T-helper 2 cell treated with Interferon-gamma antibody and Interleukin-4, amounts not matched to agents 100 ng/mL and 5 ng/mL, for 36 hours (primary cell): ENCODE data around the gene MPG. TPM values are rescaled to one million over a fixed set of nuclear protein-coding genes. Genes with fewer than 3 reads are reported as not detected.

ENCODE experiments used
- intact Hi-C: fragments of 100-400 bp; cut with micrococcal nuclease; formaldehyde crosslinking; loops from one replicate; pipeline ENCODE4 v1.15.1; 2023
- total RNA-seq: library from RNA; stranded (reverse); gene quantifications from 2 replicates; pipeline ENCODE4 v1.2.3, GENCODE V29; 2022

MPG gene
- total RNA-seq, 1 donor from 2014 or later = 57.4 TPM

DNA sequence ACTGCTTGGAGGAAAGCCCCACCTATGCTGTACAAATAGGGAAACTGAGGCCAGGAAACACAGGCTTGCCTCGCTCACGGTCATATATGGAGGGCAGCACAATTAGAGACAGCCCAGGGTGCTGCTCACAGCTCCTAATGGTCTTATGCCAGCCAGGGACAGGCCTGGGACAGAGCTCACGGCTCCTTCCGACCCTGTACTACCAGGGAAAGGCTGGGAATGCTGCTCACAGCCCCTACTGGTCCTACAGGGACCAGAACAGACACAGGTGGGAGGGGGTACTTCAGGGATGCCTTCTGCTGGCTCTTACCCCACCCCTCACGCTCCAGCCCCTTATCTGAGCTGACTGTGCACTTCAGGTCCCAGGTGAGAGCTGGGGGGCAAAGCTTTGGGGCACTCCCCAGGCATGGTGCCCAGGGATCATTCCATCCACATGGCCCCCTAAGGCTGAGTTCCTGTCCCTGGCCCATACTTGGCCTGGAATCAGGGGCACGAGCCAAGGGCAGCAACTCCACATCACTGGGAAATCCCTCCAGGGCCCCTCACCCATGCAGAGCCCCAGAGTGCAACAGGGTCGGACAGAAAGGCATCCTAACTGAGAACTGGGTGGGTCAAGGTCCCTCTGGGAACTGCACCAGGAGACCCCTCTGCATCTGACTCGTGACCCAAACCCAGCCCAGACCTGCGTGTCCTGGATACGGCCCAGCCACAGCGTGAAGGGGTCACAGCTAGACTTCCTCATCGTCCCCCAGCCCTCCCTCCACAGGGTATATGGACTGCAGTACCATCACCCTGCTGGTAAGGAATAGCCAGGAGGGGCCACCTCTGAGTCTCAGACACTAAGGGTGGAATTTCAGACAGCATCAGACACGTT lies 11.5 kb upstream of the MPG start:
- intact Hi-C loops = no loop called here

DNA sequence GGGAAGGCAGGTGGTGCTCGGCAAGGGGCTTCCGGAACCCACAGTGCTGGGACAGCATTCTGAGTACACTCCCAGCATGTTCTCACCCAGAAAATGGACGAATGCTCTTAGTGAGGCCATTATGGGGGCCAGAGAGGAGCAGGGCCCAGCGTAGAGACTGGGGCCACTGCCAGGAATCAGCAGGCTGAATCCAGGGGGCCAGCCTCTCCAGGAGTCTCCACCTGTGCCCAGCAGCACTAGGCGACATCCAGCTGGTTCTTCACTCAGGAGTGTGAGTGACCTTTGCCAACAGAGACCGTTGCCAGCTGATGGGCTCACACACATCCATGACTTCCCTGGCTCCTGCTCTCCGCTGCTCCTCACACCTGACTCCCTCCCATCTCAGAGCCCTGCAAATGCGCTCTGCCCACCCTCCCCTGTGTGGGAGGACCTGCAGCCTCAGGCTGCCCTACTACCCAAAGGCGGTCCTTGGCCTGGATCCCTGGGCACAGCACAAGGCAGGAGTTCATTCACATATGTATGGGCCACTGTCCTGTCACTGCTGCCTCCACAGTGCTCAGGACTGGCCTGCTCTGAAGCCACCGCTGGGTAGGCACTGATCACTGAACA lies 10.7 kb upstream of the MPG start:
- intact Hi-C loops = no loop called here

DNA sequence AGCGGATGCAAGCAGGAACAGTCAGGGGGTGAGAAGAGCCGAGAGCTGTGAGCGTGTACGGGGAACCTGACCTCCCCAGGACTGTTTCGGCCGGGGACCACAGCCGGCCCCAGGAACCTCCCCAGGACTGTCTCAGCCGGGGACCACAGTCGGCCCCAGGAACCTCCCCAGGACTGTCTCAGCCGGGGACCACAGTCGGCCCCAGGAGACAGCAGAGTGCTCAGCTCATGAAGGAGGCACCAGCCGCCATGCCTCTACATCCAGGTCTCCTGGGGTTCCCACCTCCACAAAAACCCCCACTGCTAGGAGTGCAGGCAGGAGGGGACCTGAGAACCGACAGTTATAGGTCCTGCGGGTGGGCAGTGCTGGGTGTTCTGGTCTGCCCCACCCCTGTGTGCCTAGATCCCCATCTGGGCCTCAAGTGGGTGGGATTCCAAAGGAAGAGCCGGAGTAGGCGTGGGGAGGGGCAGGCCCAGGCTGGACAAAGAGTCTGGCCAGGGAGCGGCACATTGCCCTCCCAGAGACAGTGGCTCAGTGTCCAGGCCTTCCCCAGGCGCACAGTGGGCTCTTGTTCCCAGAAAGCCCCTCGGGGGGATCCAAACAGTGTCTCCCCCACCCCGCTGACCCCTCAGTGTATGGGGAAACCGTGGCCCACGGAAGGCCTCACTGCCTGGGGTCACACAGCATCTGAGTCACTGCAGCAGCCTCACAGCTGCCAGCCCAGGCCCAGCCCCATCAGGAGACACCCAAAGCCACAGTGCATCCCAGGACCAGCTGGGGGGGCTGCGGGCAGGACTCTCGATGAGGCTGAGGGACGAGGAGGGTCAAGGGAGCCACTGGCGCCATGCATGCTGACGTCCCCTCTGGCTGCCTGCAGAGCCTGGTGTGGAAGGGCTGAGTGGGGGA lies 9.9 kb upstream of the MPG start:
- intact Hi-C loops = no loop called here

DNA sequence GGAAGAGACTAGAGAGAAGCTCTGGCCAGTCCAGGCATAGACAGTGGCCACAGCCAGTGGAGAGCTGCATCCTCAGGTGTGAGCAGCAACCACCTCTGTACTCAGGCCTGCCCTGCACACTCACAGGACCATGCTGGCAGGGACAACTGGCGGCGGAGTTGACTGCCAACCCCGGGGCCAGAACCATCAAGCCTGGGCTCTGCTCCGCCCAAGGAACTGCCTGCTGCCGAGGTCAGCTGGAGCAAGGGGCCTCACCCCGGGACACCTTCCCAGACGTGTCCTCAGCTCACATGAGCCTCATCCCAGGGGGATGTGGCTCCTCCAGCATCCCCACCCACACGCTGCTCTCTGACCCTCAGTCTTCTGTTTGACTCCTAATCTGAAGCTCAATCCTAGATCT lies 8.8 kb upstream of the MPG start:
- intact Hi-C loops = no loop called here

DNA sequence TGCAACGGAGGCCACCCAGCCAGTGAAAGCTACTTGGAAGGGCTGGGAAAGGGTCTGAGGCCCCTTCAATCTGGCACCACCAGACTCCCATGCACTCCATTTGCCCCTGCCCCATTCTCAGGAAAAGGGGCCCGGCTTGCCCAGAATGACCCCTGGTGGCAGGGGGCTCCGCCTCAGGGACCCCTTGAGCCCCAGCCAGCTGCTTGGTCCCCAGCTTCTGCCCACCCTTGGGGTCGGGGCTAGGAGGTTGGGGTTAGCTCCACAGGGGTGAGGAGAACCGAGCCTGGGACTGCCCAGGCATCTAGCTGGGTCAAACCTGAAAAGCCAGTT lies 6.8 kb upstream of the MPG start:
- intact Hi-C loops = no loop called here

DNA sequence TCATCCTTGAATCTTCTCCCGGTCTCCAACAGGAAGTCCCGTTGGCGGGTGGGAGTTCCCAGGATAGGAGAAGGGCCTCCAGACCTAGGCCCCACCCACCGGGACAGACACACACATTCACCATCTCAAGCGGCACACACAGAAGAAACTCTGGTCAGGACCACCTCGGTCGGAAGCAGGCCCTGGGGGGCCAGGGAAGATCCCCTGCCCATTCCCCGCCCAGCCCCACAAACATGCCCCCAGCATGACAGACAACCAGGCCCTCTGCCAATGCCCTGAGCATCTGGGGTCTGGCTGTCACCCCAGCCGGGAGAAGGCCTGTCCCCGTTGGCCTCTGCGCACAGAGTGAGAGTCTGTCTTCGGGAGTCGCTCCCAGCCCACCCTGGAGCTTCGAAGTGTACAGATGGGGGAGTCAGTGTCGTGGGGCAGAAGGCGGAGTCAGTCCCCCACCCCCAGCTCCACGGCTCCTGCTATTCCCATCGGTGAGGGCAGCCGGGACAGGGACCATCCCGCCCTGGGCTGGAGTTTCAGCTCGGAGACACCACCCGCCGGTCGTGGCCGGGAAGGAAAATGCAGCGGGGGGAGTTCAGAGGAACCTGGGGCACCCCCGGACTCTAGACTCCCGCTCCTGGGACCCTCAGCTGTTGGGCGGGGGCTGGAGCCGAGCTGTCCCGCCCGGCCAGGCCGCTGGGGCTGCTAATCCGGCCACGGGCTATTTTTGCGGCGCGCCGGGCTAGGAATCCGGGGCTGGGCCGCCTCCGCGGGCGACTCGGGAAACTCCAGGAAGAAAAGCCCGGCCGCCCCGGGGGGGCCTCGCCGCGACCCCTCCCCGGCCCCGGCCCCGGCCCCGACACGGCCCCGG lies 6.3 kb upstream of the MPG start:
- intact Hi-C loops = no loop called here

DNA sequence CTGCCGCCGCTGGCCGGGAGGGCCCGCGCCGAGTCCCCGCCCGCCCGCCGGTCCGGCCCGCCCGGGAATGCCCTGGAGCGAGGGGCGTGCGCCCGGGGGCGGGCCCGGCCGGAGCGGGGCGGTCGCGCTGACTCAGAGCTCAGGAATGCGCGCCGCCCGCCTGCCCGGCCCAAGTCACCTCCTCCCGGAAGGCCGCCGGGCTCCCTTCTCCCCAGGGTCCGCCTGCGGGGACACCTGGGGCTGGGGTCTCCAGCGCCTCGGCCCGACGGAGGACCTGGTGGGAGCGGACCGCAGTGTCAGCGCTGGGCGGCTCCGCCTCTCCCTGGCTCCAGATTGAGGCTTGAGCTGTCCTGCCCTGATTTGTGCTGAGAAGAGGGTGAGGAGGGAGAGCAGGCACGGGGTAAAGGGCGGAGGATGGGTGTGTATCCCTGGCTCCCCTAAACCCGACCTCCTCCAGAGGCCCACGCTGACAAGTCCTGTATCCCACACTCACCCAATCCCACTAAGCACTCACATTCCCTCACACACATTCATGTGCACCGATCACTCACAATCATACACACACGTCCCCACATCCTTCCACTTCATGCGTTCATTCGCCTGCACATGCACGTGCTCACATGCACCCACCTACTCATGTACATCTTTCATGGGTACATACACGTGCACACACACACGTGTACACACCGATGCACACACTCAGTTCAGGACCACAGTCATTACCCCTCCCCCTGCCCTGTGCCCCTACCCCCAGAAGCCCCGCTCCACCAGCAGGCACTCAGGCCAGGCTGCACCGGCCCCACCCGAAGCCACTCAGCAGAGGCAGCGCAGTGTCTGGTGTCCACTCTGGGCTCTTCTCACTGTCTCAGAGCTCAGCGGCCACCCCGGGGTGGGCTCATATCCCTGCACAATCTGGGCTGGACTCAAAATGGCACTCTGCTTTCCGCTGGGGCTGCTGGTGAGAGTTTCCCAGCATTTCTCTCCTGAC lies 5.2 kb upstream of the MPG start, which contains the start of gene RHBDF1:
Gene RHBDF1 (minus strand): TSS at position 71 of the 988 bp plus-strand sequence. CDS start 7,616 bp downstream, outside the sequence.
- intact Hi-C loops = no loop called here

DNA sequence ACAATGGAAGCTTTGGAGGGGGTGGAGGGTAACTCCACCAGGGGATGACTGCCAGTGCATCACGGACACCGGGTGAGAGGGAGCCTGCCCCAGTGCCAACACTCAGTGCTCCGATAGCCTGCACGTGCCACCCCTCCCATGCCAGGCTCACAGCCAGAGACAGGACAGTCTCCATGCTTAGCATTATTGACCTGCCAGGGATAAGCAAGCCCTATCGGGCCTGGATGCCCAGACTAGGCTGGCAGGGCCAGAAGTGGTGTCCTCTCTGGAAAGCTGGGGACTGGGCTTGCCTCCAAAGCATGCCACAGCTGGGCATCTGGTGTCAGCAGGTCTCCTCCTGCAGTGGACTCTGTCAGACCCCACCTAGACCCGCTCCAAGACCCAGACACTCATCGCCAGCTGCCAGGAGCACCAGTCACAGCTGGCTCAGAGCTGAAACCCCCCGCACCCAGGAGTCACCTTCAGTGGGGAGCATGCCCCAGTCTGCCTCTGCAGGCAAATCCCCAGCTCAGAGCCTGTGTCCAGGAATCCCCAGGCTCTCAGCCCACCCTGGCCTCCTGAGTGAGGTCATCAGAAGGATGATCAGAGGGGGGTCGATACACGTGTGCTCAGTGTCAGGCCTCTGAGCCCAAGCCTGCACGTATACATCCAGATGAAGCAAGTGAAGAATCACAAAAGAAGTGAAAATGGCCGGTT lies 3.8 kb upstream of the MPG start:
- intact Hi-C loops = no loop called here

DNA sequence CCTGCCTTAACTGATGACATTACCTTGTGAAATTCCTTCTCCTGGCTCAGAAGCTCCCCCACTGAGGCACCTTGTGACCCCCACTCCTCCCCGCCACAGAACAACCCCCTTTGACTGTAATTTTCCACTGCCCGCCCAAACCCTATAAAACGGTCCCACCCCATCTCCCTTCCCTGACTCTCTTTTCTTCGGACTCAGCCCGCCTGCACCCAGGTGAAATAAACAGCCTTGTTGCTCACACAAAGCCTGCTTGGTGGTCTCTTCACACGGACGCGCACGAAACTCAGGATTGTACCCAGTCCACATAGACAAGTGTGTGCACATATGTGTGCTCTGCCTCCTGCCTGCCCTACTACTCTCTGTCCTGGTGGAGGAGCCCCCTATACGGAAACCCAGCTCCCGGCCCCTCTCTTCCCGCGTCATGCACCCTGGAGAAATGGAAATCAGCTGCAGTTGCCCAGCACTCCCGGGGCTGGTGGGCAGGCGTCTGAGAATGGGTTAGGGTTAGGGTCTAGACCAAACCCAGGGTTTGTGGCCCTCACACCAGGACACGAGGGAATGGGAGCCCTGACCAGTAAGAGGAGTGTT lies 3.2 kb upstream of the MPG start:
- intact Hi-C loops = no loop called here

DNA sequence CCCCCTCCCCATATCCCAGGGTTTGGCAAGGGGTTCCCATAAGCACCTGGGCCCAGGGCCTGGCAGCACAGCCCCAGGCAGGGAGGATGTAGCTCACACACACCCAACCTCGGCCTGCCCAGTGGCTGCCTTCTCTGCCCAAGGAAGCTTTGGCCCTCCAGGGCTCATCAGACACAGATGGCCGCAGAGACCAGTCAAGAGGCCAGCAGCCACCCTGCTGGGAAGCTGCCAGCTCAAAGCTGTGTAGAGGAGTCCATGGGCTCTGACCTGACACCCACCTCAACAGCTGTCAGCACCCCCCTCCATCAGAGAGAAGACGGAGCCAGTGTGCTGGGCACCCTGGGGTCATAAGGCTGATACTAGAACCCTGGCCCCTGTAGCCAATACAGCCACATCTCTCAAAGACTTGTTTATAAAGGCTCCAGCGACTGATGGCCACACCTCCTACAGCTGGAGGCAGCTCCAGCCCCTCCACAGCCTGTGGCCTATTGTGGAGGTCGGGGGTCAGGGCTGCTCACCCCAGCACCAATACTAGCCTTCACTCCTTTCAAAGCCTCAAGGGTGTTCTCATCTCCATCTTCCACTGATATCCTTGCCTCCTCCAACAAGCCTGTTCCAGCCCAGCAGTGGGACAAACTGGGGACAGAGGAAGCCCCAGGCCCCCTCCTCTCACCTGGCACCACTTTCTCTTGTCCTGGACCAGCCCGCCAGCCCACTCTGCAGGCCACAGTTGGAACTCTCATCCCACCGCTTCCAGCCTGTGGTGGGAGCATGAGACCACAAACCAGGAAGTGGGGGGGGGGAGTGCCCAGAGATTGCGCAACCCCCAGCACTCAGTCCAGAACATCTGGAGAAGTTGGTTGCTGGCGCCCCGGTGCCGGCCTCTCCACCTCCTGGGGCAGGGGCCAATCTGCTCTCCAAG lies 2.2 kb upstream of the MPG start:
- intact Hi-C loops = no loop called here

DNA sequence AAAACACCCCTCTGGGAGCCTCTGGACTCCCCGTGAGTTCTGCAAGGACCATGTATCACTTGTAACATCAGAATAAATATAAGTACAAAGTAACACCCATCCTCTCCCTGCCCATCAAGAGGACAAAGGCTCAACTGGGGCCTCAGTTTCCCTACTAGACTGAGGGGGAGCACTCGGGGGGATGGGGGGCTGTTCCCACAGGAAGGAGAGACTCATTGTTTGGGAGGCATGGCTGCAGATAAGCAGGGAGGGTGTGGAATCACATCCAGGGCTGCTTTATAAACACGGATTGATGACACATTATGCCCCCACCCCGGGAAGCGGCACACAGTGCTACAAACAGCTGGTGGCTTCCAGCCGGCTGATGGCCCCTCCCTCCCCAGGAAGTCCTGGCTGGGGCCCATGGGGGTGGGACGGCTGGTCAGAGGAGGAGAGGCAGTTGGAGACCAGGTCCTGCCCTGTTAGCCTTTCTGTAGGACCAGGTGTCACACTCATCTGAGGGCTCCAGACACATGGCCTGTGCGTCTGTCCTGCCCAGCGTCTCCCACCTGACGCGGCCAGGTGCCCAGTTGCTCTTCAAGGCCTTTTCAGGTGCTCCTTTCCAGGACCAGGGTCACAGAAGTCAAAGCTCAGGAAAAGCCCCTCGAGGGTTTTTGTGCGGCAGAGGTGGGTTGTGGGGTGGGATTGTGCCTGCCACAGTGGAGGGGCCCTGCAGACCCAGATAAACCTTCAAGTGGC lies 1.3 kb upstream of the MPG start:
- intact Hi-C loops = no loop called here

DNA sequence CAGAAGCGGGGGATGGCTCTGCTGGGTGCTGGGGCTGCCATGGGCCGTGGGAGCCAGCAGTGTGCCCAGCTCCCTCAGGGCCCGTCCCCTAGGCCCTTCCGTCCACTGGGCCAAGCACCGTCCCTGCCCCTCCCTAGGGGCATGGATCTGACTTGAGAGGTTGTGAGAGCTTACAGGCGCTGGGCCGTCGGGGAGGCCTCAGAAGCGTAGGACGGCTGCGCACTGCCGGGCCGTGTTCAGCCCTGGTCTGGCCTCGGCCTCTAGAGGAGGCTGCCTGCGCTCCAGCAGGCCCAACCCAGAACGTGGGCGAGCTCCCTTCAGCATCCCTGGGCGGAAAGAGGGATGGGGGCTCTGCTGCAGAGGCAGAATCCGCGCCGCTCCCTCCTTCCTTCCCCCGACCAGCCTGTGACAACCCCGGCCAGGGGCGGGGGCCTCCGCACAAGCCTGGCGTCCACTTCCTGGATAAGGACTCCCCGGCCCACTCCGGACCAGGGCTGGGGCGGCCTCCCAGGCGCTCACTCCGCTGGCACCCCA lies 685 bp upstream of the MPG start:
- intact Hi-C loops = no loop called here

DNA sequence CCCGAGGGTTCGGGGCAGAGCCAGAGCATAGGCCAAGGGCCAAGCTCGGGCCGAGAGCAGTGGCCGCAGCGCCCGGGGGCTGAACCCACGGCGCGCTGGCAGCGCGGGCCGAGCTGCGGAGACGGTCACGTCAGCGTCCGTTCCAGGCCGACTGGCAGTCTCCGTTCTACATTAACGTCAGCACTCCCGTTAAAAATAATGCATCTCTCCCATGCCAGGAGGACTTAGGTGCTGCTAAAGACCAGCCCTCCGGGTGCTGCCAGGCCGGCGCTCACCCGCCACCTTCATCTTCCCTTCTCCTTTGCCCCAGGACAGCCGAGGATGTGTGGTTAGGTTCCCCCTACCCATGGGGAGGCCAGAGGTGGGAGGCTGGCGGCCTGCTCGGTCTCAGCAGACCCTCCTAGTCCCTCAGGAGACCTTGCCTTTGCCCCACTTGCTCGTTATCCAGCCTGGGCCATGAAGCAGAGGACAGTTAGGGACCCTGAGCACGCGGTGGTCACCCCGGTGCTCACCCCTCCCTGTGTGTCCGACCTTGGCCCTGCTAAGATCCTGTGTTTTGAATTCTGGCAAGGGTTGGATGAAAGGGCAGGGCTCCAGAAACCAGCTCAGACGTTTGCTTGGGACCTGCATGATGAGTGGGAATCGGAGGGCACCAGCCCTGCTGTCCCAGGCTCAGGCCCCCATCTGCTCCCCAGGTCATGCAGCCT lies 572 bp downstream of the MPG start:
- intact Hi-C loops = loop anchor here (1.0 kb wide), 1 partner anchor 13 kb away; no protein-coding TSS in a partner anchor

DNA sequence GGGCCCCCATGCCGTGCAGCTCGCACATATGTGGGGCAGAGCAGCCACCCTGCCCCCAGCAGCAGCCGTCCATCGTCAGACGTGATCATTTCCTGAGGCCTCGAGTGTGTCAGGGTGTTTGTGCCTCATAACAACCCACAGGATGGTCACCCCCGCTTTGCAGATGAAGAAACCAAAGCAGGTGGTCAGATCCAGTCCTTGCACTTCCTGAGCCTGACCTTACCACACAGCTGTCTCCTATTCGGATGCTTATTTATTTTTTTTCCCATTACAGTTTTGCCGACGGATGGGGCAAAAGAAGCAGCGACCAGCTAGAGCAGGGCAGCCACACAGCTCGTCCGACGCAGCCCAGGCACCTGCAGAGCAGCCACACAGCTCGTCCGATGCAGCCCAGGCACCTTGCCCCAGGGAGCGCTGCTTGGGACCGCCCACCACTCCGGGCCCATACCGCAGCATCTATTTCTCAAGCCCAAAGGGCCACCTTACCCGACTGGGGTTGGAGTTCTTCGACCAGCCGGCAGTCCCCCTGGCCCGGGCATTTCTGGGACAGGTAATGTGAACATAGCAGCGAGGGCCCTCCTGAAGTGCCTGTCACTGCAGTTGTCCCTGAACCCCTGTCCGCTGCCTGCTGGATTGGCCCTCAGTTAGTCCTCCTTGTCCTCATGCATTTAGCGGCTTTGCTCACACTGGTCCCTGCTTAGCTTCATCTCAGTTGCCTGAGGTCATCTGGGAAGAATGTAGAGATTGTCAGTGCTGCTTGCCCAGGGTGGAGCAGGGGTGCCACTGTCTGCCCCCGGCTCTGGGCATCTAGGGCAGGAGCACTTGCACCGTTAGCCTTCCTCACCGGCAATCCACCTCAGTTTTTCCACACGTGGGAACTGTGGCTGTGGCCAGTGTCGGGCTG lies 1.4 kb downstream of the MPG start:
- intact Hi-C loops = no loop called here

DNA sequence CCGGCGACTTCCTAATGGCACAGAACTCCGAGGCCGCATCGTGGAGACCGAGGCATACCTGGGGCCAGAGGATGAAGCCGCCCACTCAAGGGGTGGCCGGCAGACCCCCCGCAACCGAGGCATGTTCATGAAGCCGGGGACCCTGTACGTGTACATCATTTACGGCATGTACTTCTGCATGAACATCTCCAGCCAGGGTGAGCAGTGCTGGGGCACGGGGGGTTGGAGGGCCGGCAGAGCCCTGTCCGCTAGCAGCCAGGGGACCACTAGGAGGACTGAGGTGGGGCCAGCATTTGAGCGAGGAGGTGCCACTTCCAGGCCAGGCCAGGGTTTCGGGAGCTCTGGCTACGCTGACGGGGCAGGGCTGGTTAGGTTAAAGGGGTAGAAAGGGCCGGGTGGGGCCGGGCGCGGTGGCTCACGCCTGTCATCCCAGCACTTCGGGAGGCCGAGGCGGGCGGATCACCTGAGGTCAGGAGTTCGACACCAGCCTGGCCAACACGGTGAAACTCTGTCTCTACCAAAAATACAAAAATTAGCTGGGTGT lies 5.1 kb downstream of the MPG start:
- intact Hi-C loops = no loop called here
